ENCODE data around the gene METTL21C.

DNA sequence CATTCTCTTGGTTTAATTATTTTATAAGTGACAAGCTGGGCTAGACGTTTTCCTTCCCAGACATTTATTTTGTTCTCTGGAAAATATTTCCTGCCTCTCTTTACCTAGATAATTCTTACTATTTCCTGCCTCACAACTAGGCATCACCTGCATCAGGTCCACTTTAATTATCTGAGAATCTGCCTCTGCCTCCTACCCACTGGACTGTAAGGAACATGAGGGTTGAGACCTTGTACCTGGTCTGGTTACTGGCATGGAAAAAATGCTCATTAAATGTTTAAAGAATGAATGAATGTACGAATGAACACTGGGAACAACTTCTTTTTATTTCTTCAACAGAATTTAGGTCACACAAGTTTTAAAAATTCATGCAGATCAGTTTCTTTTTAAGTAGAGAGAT lies 13.4 kb upstream of the METTL21C start:
- TF ChIP-seq CTCF (IDR thresholded peaks at IDR 0.05): no peak
- no peak for TF ChIP-seq POLR2AphosphoS5 (IDR thresholded peaks at IDR 0.05)
